ENCODE results near the gene ZSWIM4. TPM values are rescaled to one million over a fixed set of nuclear protein-coding genes. Genes with fewer than 3 reads are reported as not detected.
A peak's percentile ranks its signal among the peaks of the same experiment; 100 is the strongest.

Gene ZSWIM4
- total RNA-seq, 1 donor from 2014 or later, result 23.6 TPM

- Mint-ChIP-seq H3K4me3 (no peak overlapping the region), H3K27ac (no peak overlapping the region), H3K4me1 (peaks cover 14% of the 10 kb centered on the region), H3K27me3 (ENCODE audit: low read depth) (no peaks in the 10 kb centered on the region), H3K36me3 (peaks cover 23% of the 10 kb centered on the region), H3K9me3 (no peaks in the 10 kb centered on the region)
- no peak for DNase-seq (ENCODE audit: low spot score in 2 of 2, unreplicated experiment in 2 of 2)
- no peak for TF ChIP-seq CTCF (IDR thresholded peaks at IDR 0.05; ENCODE audit: unreplicated experiment)
These were observed 35.7 kb downstream of the ZSWIM4 start for GRCh38 chr19:13830741-13831536.

- no peaks in the 10 kb centered on the region for H3K27me3 Mint-ChIP-seq (ENCODE audit: low read depth)
- no peak for TF ChIP-seq CTCF (IDR thresholded peaks at IDR 0.05; ENCODE audit: unreplicated experiment)
- H3K4me3 Mint-ChIP-seq, result no peak overlapping the region
- H3K36me3 Mint-ChIP-seq, result peaks cover 18% of the 10 kb centered on the region
- H3K27ac Mint-ChIP-seq, result peak overlapping the region; percentile 22
- H3K4me1 Mint-ChIP-seq, result peaks cover 14% of the 10 kb centered on the region
- H3K9me3 Mint-ChIP-seq, result no peaks in the 10 kb centered on the region
- no peak for DNase-seq (ENCODE audit: low spot score in 2 of 2, unreplicated experiment in 2 of 2)
These were observed 36.6 kb downstream of the ZSWIM4 start for GRCh38 chr19:13831537-13832467.

GRCh38 chr19:13833330-13834243 is 38.3 kb downstream of the ZSWIM4 start:
- DNase-seq (ENCODE audit: low spot score in 2 of 2, unreplicated experiment in 2 of 2), result peak; percentile 92 to 97
- H3K4me3 Mint-ChIP-seq, result peak overlapping the region; percentile 79
- peaks cover 12% of the 10 kb centered on the region for H3K36me3 Mint-ChIP-seq
- peaks cover 14% of the 10 kb centered on the region for H3K4me1 Mint-ChIP-seq
- H3K27ac Mint-ChIP-seq, result peak overlapping the region; percentile 94
- H3K27me3 Mint-ChIP-seq (ENCODE audit: low read depth), result no peaks in the 10 kb centered on the region
- peak; percentile 33 for TF ChIP-seq CTCF (IDR thresholded peaks at IDR 0.05; ENCODE audit: unreplicated experiment)
- H3K9me3 Mint-ChIP-seq, result no peaks in the 10 kb centered on the region

GRCh38 chr19:13834244-13835069 is 39.2 kb downstream of the ZSWIM4 start:
- Mint-ChIP-seq H3K27ac (peak overlapping the region; percentile 92), H3K4me3 (peak overlapping the region; percentile 79), H3K9me3 (no peaks in the 10 kb centered on the region), H3K36me3 (peaks cover 10% of the 10 kb centered on the region), H3K4me1 (peaks cover 14% of the 10 kb centered on the region), H3K27me3 (ENCODE audit: low read depth) (no peaks in the 10 kb centered on the region)
- TF ChIP-seq CTCF (IDR thresholded peaks at IDR 0.05; ENCODE audit: unreplicated experiment), result no peak
- no peak for DNase-seq (ENCODE audit: low spot score in 2 of 2, unreplicated experiment in 2 of 2)

All from mesothelial cell of epicardium (in vitro differentiated cells).